Activated CD4-positive, alpha-beta T cell treated with anti-CD3 and anti-CD28 coated beads, Interleukin-2, amount 50 U/mL, for 16 hours (primary cell): ENCODE data around the gene CTSC.
"Not testable (repeated sequence)": the region's sequence is repeated elsewhere in the genome, so short reads cannot be mapped to it uniquely, and the experiment has no call there.

Experiments
- DNase-seq: peaks from one replicate; pipeline ENCODE4 v3.0.0-alpha.2; 2020

CTSC gene

DNA sequence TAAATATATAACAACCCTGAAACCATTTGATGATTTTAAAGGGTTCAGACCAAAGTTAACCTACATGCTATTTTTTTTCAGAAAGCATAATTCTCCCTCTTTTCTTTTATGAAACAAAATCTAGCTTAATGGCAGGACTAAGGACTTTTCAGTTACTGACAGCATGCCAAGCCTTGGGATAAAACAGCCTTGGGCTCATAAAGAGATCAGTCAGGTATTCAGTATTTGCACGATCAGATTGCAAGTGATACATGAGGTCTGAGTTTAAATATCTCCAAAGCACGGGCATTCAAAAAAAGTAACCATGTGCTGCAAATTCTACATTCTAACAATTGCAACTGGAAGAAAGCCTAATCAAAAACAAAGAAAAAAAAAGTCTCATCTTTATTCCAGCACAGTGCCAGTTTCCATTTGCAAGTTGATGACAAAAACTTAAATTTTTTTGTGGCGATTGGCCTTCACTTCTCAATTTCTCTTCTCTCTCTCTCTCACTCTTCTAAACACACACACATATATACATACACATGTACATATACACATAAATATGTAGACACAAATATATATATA, 60.1 kb downstream of the CTSC start:
- DNase-seq: no peak

DNA sequence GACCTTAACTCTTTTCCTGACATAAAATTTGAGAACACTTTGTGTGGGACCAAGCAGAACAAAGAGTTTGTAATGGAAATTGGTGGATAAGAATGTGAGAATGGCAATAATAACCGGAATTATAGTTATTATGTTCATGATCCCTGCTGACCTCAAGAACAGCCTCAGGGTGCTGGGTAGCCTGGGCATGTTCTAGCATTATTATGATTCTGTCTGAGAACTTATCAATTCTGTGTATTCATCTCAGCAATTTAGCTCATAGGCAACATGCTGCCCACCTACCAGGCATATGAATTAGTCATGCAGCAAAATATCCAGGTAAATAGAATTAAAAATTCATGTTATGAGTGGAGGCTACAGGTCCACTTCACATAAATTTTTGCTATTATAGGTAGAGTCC, 61.9 kb downstream of the CTSC start:
- DNase-seq: no peak

GRCh38 chr11:88266919-88267318, 70.6 kb downstream of the CTSC start:
- DNase-seq: no peak

GRCh38 chr11:88266157-88266556, 71.4 kb downstream of the CTSC start:
- DNase-seq: no peak

DNA sequence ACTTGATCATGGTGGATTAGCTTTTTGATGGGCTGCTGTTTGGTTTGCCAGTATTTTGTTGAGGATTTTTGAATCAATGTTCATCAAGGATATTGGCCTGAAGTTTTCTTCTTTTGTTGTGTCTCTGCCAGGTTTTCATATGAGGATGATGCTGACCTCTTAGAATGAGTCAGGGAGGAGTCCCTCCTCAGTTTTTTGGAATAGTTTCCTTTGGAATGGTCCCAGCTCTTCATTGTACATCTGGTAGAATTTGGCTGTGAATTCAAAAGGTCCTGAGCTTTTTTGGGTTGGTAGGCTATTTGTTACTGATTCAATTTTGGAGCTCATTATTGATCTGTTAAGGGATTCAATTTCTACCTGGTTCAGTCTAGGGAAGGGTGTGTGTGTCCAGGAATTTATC, 78.1 kb downstream of the CTSC start:
- no peak for DNase-seq

DNA sequence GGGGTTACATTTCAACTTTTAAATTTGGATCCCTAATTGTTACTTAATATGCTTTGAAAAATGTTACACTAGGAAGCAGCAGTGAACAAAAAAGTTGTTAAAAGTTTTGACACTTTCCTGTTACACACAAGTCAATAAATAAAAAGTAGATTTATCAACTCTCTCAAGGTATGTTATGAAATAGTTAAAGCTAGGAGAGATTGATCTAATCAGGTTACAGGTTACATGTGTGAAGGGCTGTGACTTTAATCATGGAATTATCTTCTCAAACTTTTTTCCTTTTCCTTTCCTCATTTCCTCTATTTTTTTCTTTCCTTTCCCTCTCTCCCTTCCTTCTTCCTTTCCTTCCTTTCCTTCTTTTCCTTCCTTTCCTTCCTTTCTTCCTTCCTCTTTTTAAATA, 85.3 kb downstream of the CTSC start:
- DNase-seq: no peak

GRCh38 chr11:88250566-88251242, 86.8 kb downstream of the CTSC start:
- no peak for DNase-seq

DNA sequence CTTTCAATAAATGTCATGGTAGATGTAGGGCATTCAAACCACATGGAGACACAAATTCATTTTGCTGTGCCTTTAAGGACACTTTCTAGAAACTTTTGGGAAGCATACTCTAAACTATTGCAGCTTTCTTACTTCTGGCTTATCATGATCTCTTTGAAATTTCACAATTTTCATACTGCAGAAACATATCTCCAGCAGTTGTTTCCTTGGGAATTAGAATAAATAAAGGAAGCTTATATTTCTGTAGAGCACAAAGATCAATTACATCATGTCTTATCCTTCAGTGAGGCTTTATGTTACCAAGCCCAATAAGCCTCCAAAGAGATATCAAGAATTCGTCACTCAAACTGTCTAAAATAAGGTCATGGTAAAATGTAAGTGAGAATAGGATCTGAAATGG, 87.8 kb downstream of the CTSC start:
- no peak for DNase-seq

DNA sequence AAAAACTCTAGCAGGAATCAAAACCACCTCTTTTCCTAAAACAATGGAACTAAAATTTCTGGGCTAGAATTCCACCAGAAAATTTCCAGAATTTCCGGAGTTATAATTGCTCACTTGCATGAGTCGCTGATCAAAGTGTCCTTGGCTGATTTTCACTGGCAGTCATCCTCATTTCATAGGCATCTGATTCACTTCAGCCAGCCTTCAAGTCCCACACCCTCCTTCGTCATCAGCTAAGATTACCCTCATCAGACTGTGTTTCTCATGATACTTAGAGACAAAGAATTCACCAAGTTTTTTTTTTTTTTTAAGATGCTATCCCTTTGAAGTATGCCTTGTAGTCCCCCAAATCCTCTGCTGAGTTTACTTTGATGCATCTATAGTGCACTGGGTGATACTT, 90.8 kb downstream of the CTSC start:
- DNase-seq: no peak

- DNase-seq: not testable (repeated sequence)
Observed at GRCh38 chr11:88245576-88245975, 92.0 kb downstream of the CTSC start.
